ENCODE measurements around the gene EIF4G2.
A peak's percentile ranks its signal among the peaks of the same experiment; 100 is the strongest.

The EIF4G2 gene

DNA sequence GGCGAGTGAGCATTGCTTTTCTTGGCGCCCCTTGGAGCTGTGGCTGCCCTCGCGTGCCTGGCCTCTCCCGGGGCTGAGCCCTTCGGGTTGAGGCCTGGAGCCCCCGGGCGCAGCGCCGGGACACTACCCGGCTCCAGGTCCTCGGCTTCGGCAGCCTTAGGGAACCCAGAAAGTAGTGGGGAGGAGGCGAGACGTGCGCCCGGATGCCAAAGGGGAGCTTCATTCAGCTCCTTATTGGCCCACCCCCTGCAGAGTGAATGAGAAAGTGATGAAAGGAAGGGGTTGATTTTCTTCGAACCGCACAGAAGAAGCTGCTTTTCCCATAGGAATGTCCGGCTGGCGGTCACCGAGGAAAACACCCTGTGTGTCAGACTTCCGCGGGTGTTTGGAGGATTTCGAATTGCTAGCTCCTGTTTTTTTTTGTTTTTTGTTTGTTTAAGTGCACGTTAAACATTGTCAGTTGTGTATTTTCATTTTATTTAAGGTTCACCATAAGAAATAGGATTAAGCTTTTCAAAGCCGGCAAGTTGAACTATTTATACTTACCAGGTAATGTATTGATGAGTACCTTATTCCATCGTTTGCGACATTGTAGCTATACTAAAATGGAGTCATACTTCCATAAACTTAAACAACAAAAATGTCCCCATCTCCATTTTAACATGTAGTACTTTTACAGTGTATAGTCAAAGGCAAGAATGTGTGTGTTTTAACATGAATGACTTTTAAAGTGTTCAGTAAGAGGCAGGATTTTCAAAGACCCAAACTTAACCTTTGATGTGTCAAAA is 841 bp upstream of the EIF4G2 start:
- peak; percentile 75 to 84 for DNase-seq (ENCODE audit: low read depth in 2 of 2)
- no peak for TF ChIP-seq CTCF (IDR thresholded peaks at IDR 0.05; ENCODE audit: low read depth, low read length)
- H3K4me3 ChIP-seq (replicated peaks in 1 of 2; ENCODE audit: low read depth in 2 of 2, low read length in 2 of 2) = peak overlapping the region; percentile 86 to 90

DNA sequence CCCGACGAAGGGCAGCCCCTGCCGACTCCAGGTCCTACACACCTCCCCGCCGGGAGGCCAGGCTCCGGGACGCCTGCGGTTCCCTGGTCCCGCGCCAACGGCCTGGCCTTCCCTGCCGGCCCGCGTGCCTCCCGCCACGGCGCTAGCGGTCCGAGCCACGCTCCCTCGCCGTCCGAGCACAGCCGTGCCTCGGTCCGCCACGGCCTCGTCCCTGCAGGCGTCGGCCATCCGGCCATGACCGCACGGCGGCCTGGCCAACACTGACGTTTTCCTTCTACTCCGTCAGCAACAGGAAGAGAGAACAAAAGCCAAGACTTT is 532 bp downstream of the EIF4G2 start:
- TF ChIP-seq CTCF (IDR thresholded peaks at IDR 0.05; ENCODE audit: low read depth, low read length) = no peak
- no peak for DNase-seq (ENCODE audit: low read depth in 2 of 2)
- peak overlapping the region; percentile 86 to 90 for H3K4me3 ChIP-seq (replicated peaks in 1 of 2; ENCODE audit: low read depth in 2 of 2, low read length in 2 of 2)

DNA sequence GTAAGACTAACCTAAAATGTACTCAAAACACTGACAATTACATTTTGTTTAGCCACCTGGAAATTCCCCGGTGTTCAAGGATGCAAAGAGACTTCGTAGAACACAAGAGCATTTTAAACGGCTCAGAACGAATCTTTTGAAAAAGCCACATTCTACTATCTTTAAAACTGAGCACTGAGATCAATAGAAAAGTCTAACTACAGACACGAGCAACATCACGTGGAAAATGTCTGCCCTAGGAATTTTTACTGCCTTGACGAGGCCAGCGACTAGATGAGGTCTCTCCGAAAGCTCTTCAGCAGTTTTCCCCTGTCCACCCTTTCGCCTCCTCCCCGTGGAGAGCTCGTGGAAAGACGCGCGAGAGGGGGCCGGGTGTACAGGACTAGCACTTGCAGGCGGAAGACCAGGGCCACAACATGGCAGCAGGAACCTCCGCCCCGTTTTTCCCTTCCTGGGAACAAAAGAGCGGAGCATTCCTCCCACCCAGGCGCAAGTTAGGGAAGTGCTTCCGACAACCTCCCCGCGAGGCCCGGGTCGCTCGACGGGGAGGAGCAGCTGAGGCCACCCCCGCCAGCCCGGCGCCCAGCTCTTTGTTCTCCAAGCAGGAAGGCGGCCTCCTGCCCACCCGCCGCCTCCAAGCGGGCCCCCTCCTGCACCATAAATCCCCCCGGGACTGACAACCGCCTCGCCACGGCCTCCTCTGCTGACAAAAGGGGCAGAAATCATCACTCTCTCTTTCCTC is 1.1 kb downstream of the EIF4G2 start:
- peak overlapping the region; percentile 86 to 90 for H3K4me3 ChIP-seq (replicated peaks in 1 of 2; ENCODE audit: low read depth in 2 of 2, low read length in 2 of 2)
- peak; percentile 54 to 68 for DNase-seq (ENCODE audit: low read depth in 2 of 2)
- TF ChIP-seq CTCF (IDR thresholded peaks at IDR 0.05; ENCODE audit: low read depth, low read length) = no peak

DNA sequence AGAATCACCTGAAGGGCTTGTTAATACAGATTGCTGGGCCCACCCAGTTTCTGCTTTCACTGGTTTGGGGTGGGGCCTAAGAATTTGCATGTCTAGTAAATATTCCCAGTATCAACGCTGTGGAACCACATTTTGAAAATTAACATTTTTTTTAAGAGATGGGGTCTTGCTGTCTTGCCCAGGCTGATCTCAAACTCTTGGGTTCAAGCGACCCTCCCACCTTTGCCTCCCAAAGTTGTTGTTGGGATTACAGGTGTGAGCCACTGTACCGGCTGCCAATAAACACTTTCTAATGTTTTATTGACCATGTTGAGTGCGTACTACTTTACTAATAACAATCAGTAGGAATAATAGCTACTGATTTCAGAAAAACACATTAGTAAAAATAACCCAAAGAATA is 2.5 kb downstream of the EIF4G2 start:
- H3K4me3 ChIP-seq (replicated peaks in 1 of 2; ENCODE audit: low read depth in 2 of 2, low read length in 2 of 2) = peak overlapping the region in 1 of 2 donors; percentile 90

GRCh38 chr11:10805741-10806140 is 3.0 kb downstream of the EIF4G2 start:
- no peak for DNase-seq (ENCODE audit: low read depth in 2 of 2)
- no peak for TF ChIP-seq CTCF (IDR thresholded peaks at IDR 0.05; ENCODE audit: low read depth, low read length)
- no peak overlapping the region for H3K4me3 ChIP-seq (replicated peaks in 1 of 2; ENCODE audit: low read depth in 2 of 2, low read length in 2 of 2)

More for the DNA sequence above, 2.5 kb downstream of the EIF4G2 start:
- TF ChIP-seq CTCF (IDR thresholded peaks at IDR 0.05; ENCODE audit: low read depth, low read length) = no peak
- DNase-seq (ENCODE audit: low read depth in 2 of 2) = no peak

DNA sequence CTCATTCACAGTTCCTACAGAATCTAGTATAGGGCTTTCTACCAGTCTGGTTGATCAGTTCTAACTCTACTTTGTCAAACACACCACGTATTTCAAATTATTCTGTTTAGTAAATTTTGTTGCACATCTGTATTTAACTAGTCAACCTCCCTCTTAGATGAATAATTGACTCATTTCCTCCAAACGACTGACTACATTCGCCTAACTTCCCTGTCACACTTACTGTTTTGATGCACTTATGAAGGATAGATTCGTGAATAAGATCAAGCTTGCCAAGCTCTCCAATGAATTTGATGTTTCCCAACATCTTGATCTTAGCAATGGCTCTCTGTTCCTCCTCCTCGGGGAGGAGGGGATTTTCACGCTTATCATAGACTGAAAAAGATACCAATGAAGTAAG is 5.0 kb downstream of the EIF4G2 start:
- TF ChIP-seq CTCF (IDR thresholded peaks at IDR 0.05; ENCODE audit: low read depth, low read length) = no peak
- DNase-seq (ENCODE audit: low read depth in 2 of 2) = no peak
- H3K4me3 ChIP-seq (replicated peaks in 1 of 2; ENCODE audit: low read depth in 2 of 2, low read length in 2 of 2) = no peak overlapping the region

All from cardiac fibroblast (primary cell).